ENCODE data around the gene HNRNPDL. TPM values are rescaled to one million over a fixed set of nuclear protein-coding genes. Genes with fewer than 3 reads are reported as not detected.
A peak's percentile ranks its signal among the peaks of the same experiment; 100 is the strongest.

The HNRNPDL gene
- total and polyA plus RNA-seq, 7 experiments from 2014 or later: 255 to 440 (median 330) TPM

- Mint-ChIP-seq H3K36me3 (peaks cover 0 to 24% (median 0%) of the 10 kb centered on the region in 5 donors), H3K4me1 (peaks cover 20 to 42% (median 32%) of the 10 kb centered on the region in 7 donors), H3K27ac (no peak overlapping the region), H3K27me3 (no peaks in the 10 kb centered on the region), H3K4me3 (no peak overlapping the region), H3K9me3 (peaks cover 0 to 7% (median 0%) of the 10 kb centered on the region in 11 donors)
- POLR2A ChIA-PET: interaction anchor here (0.6 to 4.5 kb wide), 3 partner anchors 42 to 48 kb away, joined by 3 to 19 read pairs (median 4); no protein-coding TSS in a partner anchor
- Histone ChIP-seq H3K9me3 (ENCODE audit: control insufficient read depth in 2 of 3, low read length in 3 of 3) (no peaks in the 10 kb centered on the region), H3K36me3 (ENCODE audit: control insufficient read depth in 2 of 3, insufficient read depth in 3 of 3, low read length in 3 of 3) (no peaks in the 10 kb centered on the region), H3K4me3 (ENCODE audit: low read length) (no peak overlapping the region), H3K4me1 (ENCODE audit: control insufficient read depth in 2 of 2, insufficient read depth in 2 of 2, low read length in 2 of 2) (peaks cover 4 to 12% of the 10 kb centered on the region in 2 donors), H3K27ac (ENCODE audit: low read depth, low read length) (no peak overlapping the region), H3K27me3 (ENCODE audit: control insufficient read depth in 2 of 2, insufficient read depth in 2 of 2, low read length in 2 of 2) (no peaks in the 10 kb centered on the region)
- ATAC-seq (no peak), DNase-seq (no peak)
- CTCF ChIA-PET: no interaction called here
- intact Hi-C loops (cut with micrococcal nuclease): no loop called here
Observed at GRCh38 chr4:82380344-82380743, 49.9 kb downstream of the HNRNPDL start.

GRCh38 chr4:82376109-82376508 is 54.2 kb downstream of the HNRNPDL start:
- Mint-ChIP-seq H3K36me3 (peaks cover 5 to 42% (median 14%) of the 10 kb centered on the region in 5 donors), H3K9me3 (peaks cover 0 to 8% (median 0%) of the 10 kb centered on the region in 11 donors), H3K4me3 (peak overlapping the region; percentile 23 to 100 (median 95)), H3K27ac (peak overlapping the region in 6 of 9 donors; percentile 4 to 100 (median 40)), H3K4me1 (peaks cover 25 to 48% (median 41%) of the 10 kb centered on the region in 7 donors), H3K27me3 (peaks cover 0 to 3% (median 0%) of the 10 kb centered on the region in 5 donors)
- no peaks in the 10 kb centered on the region for H3K27me3 ChIP-seq (ENCODE audit: control insufficient read depth in 2 of 2, insufficient read depth in 2 of 2, low read length in 2 of 2)
- H3K9me3 ChIP-seq (ENCODE audit: control insufficient read depth in 2 of 3, low read length in 3 of 3): no peaks in the 10 kb centered on the region
- no peak overlapping the region for H3K27ac ChIP-seq (ENCODE audit: low read depth, low read length)
- H3K4me3 ChIP-seq (ENCODE audit: low read length): no peak overlapping the region
- H3K36me3 ChIP-seq (ENCODE audit: control insufficient read depth in 2 of 3, insufficient read depth in 3 of 3, low read length in 3 of 3): peaks cover 0 to 15% (median 0%) of the 10 kb centered on the region in 3 experiments
- POLR2A ChIA-PET: interaction anchor here (2.8 kb wide), 1 partner anchor 52 kb away, joined by 95 read pairs; the partner anchor contains the start of gene HNRNPDL
- CTCF ChIA-PET: no interaction called here
- DNase-seq (no peak), ATAC-seq (no peak)
- intact Hi-C loops (cut with micrococcal nuclease): loop anchor here in 1 of 2 donors (10.0 kb wide), 2 partner anchors 489 to 969 kb away; no protein-coding TSS in a partner anchor
- H3K4me1 ChIP-seq (ENCODE audit: control insufficient read depth in 2 of 2, insufficient read depth in 2 of 2, low read length in 2 of 2): peaks cover 8 to 12% of the 10 kb centered on the region in 2 donors

GRCh38 chr4:82373816-82374625 is 56.2 kb downstream of the HNRNPDL start, which contains the start of gene HNRNPD:
Gene HNRNPD (minus strand): TSS chr4:82373991. CDS start chr4:82373678, 313 bp downstream.
- ChIA-PET POLR2A (interaction anchor here (0.6 to 2.8 kb wide), 13 partner anchors 10 to 1105 kb away, joined by 3 to 95 read pairs (median 4); partner anchors contain the start of genes COPS4, HNRNPDL and THAP9), CTCF (interaction anchor here (0.6 to 1.4 kb wide), 3 partner anchors 14 to 89 kb away, joined by 3 to 8 read pairs (median 6); no protein-coding TSS in a partner anchor)
- peak within 1 kb of the TSS; percentile 98 for H3K27ac ChIP-seq (ENCODE audit: low read depth, low read length)
- H3K27me3 Mint-ChIP-seq: peaks cover 0 to 3% (median 0%) of the 10 kb centered on the region in 5 donors
- DNase-seq: peak; percentile 79 to 96 (median 93)
- H3K9me3 Mint-ChIP-seq: peaks cover 0 to 8% (median 0%) of the 10 kb centered on the region in 11 donors
- peaks cover 35 to 62% (median 54%) of the 10 kb centered on the region in 7 donors for H3K4me1 Mint-ChIP-seq
- H3K36me3 ChIP-seq (ENCODE audit: control insufficient read depth in 2 of 3, insufficient read depth in 3 of 3, low read length in 3 of 3): peaks cover 0 to 16% (median 0%) of the 10 kb centered on the region in 3 experiments
- no peaks in the 10 kb centered on the region for H3K27me3 ChIP-seq (ENCODE audit: control insufficient read depth in 2 of 2, insufficient read depth in 2 of 2, low read length in 2 of 2)
- H3K9me3 ChIP-seq (ENCODE audit: control insufficient read depth in 2 of 3, low read length in 3 of 3): no peaks in the 10 kb centered on the region
- H3K4me3 ChIP-seq (ENCODE audit: low read length): peak within 1 kb of the TSS; percentile 94
- peaks cover 5 to 45% (median 19%) of the 10 kb centered on the region in 5 donors for H3K36me3 Mint-ChIP-seq
- peak within 1 kb of the TSS; percentile 95 to 100 (median 99) for H3K27ac Mint-ChIP-seq
- ATAC-seq: peak; percentile 93
- peaks cover 28 to 31% of the 10 kb centered on the region in 2 donors for H3K4me1 ChIP-seq (ENCODE audit: control insufficient read depth in 2 of 2, insufficient read depth in 2 of 2, low read length in 2 of 2)
- intact Hi-C loops (cut with micrococcal nuclease): loop anchor here (1.0 to 10.0 kb wide), 22 partner anchors 17 to 1081 kb away; partner anchors contain the start of genes COQ2 (in 2 of the 2), HELQ (in 2 of the 2), SEC31A (in 2 of the 2) and THAP9 (in 2 of the 2)
- H3K4me3 Mint-ChIP-seq: peak within 1 kb of the TSS; percentile 91 to 100 (median 97)

GRCh38 chr4:82373486-82373815 is 56.8 kb downstream of the HNRNPDL start:
- CTCF ChIA-PET: interaction anchor here (1.2 to 2.3 kb wide), 3 partner anchors 13 to 88 kb away, joined by 6 to 8 read pairs (median 8); no protein-coding TSS in a partner anchor
- peak; percentile 31 for ATAC-seq
- H3K27ac Mint-ChIP-seq: peak overlapping the region; percentile 95 to 100 (median 99)

More at GRCh38 chr4:82373486-82373815, 56.8 kb downstream of the HNRNPDL start:
- no peaks in the 10 kb centered on the region for H3K9me3 ChIP-seq (ENCODE audit: control insufficient read depth in 2 of 3, low read length in 3 of 3)
- H3K36me3 ChIP-seq (ENCODE audit: control insufficient read depth in 2 of 3, insufficient read depth in 3 of 3, low read length in 3 of 3): peaks cover 0 to 21% (median 0%) of the 10 kb centered on the region in 3 experiments
- intact Hi-C loops (cut with micrococcal nuclease): loop anchor here (1.0 to 10.0 kb wide), 9 partner anchors 17 to 971 kb away; partner anchors contain the start of gene RASGEF1B (in 1 of the 2)
- H3K4me1 ChIP-seq (ENCODE audit: control insufficient read depth in 2 of 2, insufficient read depth in 2 of 2, low read length in 2 of 2): peaks cover 34 to 37% of the 10 kb centered on the region in 2 donors
- Mint-ChIP-seq H3K27me3 (peaks cover 0 to 3% (median 0%) of the 10 kb centered on the region in 5 donors), H3K4me1 (peaks cover 40 to 66% (median 56%) of the 10 kb centered on the region in 7 donors), H3K9me3 (peaks cover 0 to 8% (median 0%) of the 10 kb centered on the region in 11 donors), H3K36me3 (peaks cover 5 to 42% (median 19%) of the 10 kb centered on the region in 5 donors), H3K4me3 (peak overlapping the region; percentile 91 to 100 (median 97))
- no peaks in the 10 kb centered on the region for H3K27me3 ChIP-seq (ENCODE audit: control insufficient read depth in 2 of 2, insufficient read depth in 2 of 2, low read length in 2 of 2)
- POLR2A ChIA-PET: interaction anchor here (0.7 to 2.8 kb wide), 16 partner anchors 10 to 1106 kb away, joined by 3 to 95 read pairs (median 4); partner anchors contain the start of genes COPS4, HNRNPDL and THAP9
- DNase-seq: no peak
- peak overlapping the region; percentile 98 for H3K27ac ChIP-seq (ENCODE audit: low read depth, low read length)
- peak overlapping the region; percentile 94 for H3K4me3 ChIP-seq (ENCODE audit: low read length)

Other genes starting within 250 kb of the HNRNPDL start
- gene HNRNPD, start 56.5 kb downstream of the HNRNPDL start, total RNA-seq: 100 to 1,000 TPM; 200 to 355 (median 238) TPM
- 100 to 1,000 TPM; 249 to 315 TPM for gene HNRNPD, start 56.5 kb downstream of the HNRNPDL start, polyA plus RNA-seq
- 10 to 100 TPM; 16.3 to 36.5 (median 24.3) TPM for gene ENOPH1, start 128 bp upstream of the HNRNPDL start, total RNA-seq
- gene ENOPH1, start 128 bp upstream of the HNRNPDL start, polyA plus RNA-seq: 10 to 100 TPM; 45.3 to 45.6 TPM
- not detected for gene TMEM150C, start 131.5 kb upstream of the HNRNPDL start, total RNA-seq
- gene TMEM150C, start 131.5 kb upstream of the HNRNPDL start, polyA plus RNA-seq: under 1 TPM; 0.07 to 0.18 TPM